ENCODE measurements around the gene BAIAP2L1.
"Not testable (repeated sequence)": the region's sequence is repeated elsewhere in the genome, so short reads cannot be mapped to it uniquely, and the experiment has no call there.

BAIAP2L1 gene

GRCh38 chr7:98317366-98318040 is 83.4 kb downstream of the BAIAP2L1 start:
- DNase-seq, result no peak

GRCh38 chr7:98315994-98316527 is 84.8 kb downstream of the BAIAP2L1 start:
- DNase-seq, result not testable (repeated sequence)

DNA sequence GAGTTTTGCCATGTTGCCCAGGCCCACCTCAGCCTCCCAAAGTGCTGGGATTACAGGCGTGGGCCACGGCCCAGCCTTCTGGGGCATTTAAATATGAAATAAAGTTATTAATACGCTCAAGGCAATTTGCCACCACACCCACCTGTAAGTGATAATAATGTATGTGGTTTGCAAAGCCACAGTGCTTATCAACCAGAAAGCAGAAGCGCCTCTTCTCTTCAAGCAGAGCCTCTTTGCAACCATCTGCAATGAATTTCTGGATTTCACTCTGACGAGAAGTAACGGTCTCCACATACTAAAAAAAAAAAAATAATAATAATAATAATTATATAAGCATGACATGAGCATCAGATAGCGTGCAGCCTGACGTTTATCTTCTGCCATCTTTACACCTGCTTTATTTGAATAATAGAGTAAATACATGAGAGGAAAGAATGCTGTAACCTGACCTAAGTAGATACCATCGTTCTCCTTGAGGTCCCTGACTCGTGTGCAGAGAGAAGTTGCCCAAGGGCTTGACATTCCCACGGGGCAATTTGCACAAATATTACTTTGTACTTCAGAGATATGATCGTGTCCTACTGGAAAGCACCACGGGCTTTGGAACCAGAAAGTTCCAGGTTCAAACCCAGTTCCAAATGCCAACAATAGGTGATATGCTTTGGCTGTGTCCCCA is 85.4 kb downstream of the BAIAP2L1 start:
- DNase-seq, result no peak

GRCh38 chr7:98314469-98314868 is 86.4 kb downstream of the BAIAP2L1 start:
- no peak for DNase-seq

DNA sequence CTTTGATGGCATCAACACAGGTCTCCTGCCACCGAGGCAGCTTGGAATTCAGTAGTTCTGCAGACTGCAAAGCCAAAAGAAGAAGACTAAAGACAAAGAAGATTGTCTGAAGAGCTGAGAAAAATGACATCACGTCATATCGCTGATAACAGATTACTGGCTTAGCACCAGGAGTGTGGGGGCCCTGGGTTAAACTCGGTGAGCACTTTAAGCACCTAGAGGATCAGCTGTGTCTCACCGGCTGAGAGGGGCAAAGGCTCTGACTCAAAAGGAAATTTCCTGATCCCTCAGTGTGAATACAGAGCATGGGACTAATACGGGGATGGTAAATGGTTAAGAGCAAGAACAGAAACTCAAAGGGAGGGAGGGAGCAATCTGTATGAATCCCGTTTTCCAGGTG is 88.7 kb downstream of the BAIAP2L1 start:
- no peak for DNase-seq

GRCh38 chr7:98309566-98309965 is 91.3 kb downstream of the BAIAP2L1 start:
- no peak for DNase-seq

DNA sequence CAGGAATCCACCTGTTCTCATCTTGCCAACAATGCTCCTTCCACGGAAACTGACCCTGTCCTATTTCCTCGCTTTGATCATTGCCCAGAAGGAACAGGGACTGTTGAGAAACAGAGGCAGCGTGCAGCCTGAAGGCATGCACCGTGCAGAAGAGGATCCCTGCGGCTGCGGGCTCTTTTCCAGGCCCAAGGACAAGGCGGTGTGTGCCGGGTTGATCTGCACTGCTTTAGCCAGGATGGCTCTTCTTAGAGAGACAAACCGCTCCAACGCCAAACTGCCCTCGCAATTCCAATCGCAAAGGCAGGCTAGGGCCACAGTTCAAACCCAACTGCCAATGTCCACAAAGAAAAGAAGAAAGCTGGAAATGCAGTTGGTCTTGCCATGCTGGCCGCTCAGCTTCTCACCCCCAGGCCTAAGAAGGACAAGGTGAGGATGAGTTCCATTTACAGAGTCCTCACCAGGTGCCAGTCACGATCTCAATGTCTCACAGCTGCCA is 92.9 kb downstream of the BAIAP2L1 start:
- DNase-seq, result no peak

- DNase-seq, result no peak
These were observed 94.8 kb downstream of the BAIAP2L1 start for GRCh38 chr7:98305951-98306535.

DNA sequence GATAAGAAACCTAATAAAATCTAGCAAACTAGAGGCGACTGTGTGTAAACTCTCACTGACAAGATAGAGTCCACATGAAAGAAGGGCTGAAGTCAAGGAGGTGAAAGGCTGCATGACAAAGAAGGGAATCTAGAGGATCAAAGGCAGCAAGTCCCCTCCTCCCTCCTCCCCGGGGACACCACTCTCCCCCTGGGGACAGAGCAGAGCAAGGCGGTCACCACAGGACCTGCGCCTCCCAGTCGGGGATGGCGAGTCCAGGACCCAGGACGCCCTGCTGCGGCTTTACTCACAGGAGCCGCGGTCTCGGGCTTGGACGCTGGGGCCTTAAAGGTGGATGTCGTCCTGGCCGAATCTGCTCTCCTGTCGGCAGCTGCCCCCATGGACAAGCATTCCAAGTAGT is 97.0 kb downstream of the BAIAP2L1 start:
- no peak for DNase-seq

- no peak for DNase-seq
These were observed 97.6 kb downstream of the BAIAP2L1 start for GRCh38 chr7:98303176-98303865.

- no peak for DNase-seq
These were observed 99.0 kb downstream of the BAIAP2L1 start for GRCh38 chr7:98301693-98302470.

DNA sequence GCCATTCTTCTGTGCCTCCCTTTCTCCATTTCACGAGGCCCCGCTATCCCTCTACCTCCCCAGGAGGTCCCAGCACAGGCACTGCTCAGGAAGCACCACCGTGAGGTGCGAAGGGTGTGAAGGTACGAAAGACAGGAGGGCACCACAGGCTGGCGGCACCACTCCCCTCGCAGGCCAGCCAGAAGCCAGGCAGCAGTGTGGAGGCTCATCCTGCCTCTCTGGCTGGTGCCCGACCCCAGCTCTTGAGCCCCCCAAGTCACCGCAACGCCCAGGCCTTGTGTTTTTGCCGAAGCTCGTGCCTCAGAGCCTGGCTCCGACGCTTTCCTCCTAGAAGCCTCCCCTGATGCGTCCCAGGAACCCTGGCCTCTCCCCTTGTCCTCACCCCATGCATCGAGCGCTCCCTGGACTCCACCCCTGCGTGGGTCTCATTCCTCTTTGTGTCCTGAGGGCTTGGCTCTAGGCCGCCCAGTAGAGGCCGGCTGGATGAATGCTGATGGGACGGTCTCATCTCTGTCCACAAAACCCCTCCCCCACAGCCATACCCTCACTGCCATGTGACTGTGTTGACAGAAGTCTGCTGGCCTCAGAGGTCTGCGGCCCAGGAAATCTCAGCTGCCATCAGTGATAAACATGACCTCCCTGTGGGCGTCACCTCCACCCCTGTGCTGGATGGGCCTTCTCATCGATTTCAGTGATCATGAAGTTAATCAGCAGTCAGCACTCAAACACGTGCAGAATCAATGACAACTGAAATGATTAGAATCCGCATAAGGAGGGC is 100.1 kb downstream of the BAIAP2L1 start:
- no peak for DNase-seq

GRCh38 chr7:98297626-98298286 is 103.1 kb downstream of the BAIAP2L1 start:
- no peak for DNase-seq

GRCh38 chr7:98296833-98297232 is 104.1 kb downstream of the BAIAP2L1 start:
- no peak for DNase-seq

- no peak for DNase-seq
These were observed 105.3 kb downstream of the BAIAP2L1 start for GRCh38 chr7:98295467-98296192.

- no peak for DNase-seq
These were observed 106.0 kb downstream of the BAIAP2L1 start for GRCh38 chr7:98294798-98295382.

DNA sequence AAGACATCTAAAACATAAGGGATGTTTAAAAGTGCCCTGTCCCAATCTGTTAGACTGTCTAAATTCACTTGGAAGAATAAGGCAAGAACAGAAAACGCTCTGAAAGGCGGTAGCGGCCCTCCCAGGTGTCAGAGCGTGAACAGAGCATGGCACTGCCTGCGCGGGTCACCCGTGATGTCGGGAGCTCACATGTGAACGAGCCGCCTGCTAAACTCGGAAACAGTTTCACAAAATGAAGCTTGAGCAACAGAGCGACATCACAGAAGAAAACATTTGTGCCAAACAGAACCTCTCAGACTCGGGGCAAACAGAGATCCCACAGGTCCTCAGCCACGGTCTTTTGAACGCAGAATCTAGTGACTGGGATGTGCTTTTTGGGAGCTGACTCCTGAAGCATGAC is 106.6 kb downstream of the BAIAP2L1 start:
- DNase-seq, result no peak

DNA sequence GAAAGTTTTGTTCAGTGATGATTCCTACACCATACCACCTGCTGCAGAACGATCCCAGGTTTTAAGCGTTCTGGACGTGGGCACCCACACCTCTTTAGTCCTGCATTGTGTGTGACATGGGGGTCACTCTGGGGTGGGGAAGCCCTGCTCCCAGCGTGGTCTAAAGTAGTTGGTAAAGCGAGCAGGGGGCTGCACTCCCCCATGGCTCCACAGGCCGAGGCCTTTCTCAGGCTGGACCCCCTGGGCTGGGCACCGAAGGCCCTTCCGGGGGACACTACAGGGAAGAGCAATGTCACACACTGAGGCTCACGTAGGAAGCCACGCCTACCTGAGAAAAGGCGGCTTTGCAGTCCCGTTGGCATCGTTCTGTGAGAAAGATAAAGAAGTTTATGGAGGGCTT is 107.1 kb downstream of the BAIAP2L1 start:
- no peak for DNase-seq

DNA sequence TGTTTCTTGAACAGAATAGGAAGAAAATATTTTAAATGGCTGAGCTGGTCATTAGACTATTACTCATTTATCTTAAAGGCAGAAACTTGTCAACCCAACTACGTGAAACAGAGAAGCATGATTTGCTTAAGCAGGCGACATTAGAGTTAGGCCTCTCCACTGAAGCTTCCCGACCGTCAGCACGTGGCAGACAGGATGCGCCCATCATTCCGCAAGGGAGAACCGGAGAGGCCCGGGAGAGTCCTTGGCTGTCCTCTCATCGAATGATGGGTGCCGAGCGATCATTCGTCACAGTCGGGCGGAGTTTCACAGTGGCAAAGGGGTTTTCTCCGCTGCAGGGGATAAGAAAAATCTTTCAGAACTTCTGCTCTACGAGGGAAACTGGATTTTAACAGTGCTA is 107.6 kb downstream of the BAIAP2L1 start:
- DNase-seq, result no peak

DNA sequence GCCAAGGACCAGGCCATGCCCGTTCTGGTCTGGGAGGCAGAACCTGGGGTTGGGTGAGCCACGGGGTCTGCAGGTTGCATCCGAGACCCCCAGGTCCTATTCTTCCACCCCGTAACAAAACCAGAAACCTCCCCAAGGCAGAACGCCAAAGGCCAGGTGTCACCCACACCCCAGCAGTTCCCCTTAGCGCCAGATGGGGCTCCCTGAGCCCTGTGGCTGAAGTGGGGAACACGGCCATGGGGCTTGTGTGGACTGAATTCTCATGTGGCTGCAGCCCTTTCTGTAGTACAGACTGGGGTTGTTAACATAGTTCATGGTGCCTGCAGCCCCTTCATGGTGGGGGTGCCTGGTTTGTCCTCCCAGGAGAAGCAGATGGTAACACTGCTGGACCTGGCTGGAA is 109.2 kb downstream of the BAIAP2L1 start:
- DNase-seq, result no peak
